ENCODE results near the gene CKAP4. TPM values are rescaled to one million over a fixed set of nuclear protein-coding genes. Genes with fewer than 3 reads are reported as not detected.
A peak's percentile ranks its signal among the peaks of the same experiment; 100 is the strongest.

The CKAP4 gene
- polyA plus RNA-seq, 2 of the 4 experiments (the other 2 are of a cell fraction) = 70.4 to 108 TPM

DNA sequence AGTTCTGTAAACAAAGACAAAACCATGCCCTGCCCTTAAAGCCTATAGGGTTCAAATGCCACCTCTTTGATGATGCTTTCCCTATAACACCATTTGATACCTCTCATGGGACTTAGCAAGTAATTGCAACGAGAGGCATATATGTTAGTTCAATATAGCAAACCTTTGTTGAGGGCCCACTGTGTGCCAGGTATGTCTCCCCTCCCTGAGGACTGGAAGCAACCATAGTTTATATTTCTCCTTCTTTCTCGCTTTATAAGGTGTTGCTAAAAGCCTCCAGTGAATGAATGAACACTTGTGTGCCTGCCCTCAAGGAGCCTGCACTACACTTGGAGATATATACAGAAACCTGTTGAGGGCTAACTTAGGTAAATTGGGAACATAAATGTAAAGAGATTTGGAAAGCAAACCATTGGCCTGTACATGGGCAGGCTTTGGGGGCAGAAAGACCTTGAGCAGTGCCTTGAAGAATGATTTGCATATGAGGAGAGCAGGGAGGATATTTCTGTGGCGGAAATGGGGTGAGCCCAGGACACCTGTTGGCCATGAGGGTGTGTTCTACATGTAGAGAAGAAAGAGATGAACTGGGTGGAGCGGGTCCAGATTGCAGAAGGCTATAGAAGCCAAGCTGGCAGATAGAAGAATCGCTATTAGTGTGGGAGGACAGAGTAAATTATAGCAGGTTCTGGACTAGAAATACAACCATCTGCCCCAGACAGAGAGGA, 1.8 kb upstream of the CKAP4 start (continued):
- no peak for TF ChIP-seq FOSB (CRISPR knock-in tag; IDR thresholded peaks at IDR 0.05)
- TF ChIP-seq KDM1A (IDR thresholded peaks at IDR 0.05; ENCODE audit: low read depth) = no peak
- TF ChIP-seq ZC3H11A (IDR thresholded peaks at IDR 0.05) = no peak

DNA sequence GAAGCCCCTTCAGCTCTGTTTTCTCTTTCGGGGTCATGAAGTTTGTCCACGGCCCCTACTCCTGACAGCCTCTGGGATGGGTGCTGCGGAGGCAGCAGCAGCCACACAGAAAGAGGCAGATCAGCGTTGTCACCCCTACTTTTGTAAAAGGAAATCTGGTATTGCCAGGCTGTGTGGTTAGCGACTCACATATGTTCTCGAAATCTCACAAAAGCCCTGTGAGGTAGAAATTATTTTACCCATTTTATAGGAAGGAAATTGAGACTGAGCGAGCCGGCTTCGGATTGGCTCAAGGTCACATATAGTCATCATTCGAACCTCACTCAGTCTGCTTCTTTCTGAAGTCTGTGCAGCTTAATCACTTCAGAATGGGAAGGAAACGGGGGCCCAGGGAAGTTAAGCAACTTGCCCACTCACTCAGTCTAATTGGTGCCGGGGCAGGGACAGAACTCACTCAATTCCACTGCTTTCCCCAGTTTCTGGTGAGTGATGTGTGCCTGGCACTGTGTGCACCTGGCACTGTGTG, 1.1 kb upstream of the CKAP4 start:
- ChIA-PET CTCF (interaction anchor here (0.7 kb wide), 1 partner anchor 109 kb away, joined by 3 read pairs; the partner anchor contains the start of gene POLR3B), POLR2A (interaction anchor here (1.7 to 3.2 kb wide), 3 partner anchors 52 to 109 kb away, joined by 4 to 13 read pairs (median 12); partner anchors contain the start of gene POLR3B)
- H3K4me2 ChIP-seq = peak overlapping the region; percentile 78
- TF ChIP-seq, protein P1, sequence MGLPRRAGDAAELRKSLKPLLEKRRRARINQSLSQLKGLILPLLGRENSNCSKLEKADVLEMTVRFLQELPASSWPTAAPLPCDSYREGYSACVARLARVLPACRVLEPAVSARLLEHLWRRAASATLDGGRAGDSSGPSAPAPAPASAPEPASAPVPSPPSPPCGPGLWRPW (IDR thresholded peaks at IDR 0.05) = no peak
- DNase-seq (ENCODE audit: low read depth in 1 of 2, low spot score in 1 of 2) = no peak
- H3K9me3 ChIP-seq = no peaks in the 10 kb centered on the region
- 78% methylated on average over 12 of the region's 12 CpGs for WGBS (ENCODE audit: missing lambda C conversion rate)
- H3K27ac ChIP-seq = peak overlapping the region; percentile 95 to 97; a peak in 5 of 6 replicates
- H3K4me3 ChIP-seq = peak overlapping the region; percentile 98
- FAIRE-seq = no peak
- H3K4me1 ChIP-seq = peaks cover 29% of the 10 kb centered on the region
- peak in 1 of 2 experiments; percentile 3; a peak in 3 of 6 replicates for ATAC-seq

DNA sequence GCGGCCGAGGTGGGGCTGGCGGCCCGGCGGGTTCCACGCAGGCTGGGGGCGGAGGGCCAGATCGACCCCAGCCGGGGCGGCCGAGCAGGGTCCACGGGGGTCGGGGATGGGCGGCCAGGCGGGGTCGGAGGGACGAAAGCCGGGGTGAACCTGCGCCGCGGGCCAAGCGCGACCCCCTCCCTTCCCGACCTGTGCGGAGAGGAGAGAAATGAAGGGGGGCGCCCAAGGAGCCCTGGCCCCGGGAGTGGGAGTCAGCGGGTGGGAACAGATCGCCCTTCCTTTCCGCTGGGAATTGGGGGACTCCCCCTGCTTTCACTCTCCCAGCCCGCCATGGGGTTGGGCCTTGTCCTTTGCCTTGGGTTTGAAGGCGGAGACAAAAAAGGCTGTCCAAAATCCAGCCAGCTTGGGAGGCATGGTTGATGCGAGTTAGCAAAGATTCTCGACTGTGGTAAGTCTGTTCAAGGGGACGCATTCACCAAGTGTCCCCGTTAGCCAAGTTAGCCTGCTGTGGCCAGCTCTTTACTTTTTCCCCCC, 559 bp upstream of the CKAP4 start:
- peak overlapping the region; percentile 78 for H3K4me2 ChIP-seq
- FAIRE-seq (no peak), ATAC-seq (peak; percentile 57 to 60), DNase-seq (ENCODE audit: low read depth in 1 of 2, low spot score in 1 of 2) (peak; percentile 65 to 67)
- H3K4me3 ChIP-seq = peak overlapping the region; percentile 98
- H3K27ac ChIP-seq = peak overlapping the region; percentile 95 to 97
- POLR2A ChIA-PET = interaction anchor here (0.5 to 3.2 kb wide), 5 partner anchors 11 to 892 kb away, joined by 3 to 17 read pairs (median 12); partner anchors contain the start of gene POLR3B
- CTCF ChIA-PET = interaction anchor here (0.7 kb wide), 1 partner anchor 109 kb away, joined by 3 read pairs; the partner anchor contains the start of gene POLR3B
- 10% methylated on average over 18 of the region's 36 CpGs for WGBS (ENCODE audit: missing lambda C conversion rate)
- TF ChIP-seq, protein P2, sequence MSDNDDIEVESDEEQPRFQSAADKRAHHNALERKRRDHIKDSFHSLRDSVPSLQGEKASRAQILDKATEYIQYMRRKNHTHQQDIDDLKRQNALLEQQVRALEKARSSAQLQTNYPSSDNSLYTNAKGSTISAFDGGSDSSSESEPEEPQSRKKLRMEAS (IDR thresholded peaks at IDR 0.05) = 0 out of 2 replicates have a peak, but pooled peaks have one; percentile 27
- peak; percentile 50 for TF ChIP-seq PHF8 (IDR thresholded peaks at IDR 0.05; ENCODE audit: borderline replicate concordance, low read depth)
- 0 out of 2 replicates have a peak, but pooled peaks have one; percentile 30 for TF ChIP-seq TP53 (CRISPR knock-in tag; IDR thresholded peaks at IDR 0.05)
- TF ChIP-seq POLR2A (IDR thresholded peaks at IDR 0.05; ENCODE audit: low read length) = no peak
- TF ChIP-seq JUN (IDR thresholded peaks at IDR 0.05) = 0 out of 5 replicates have a peak, but pooled peaks of 1 of the 2 experiments have one; percentile 3
- peaks cover 29% of the 10 kb centered on the region for H3K4me1 ChIP-seq
- no peaks in the 10 kb centered on the region for H3K9me3 ChIP-seq

DNA sequence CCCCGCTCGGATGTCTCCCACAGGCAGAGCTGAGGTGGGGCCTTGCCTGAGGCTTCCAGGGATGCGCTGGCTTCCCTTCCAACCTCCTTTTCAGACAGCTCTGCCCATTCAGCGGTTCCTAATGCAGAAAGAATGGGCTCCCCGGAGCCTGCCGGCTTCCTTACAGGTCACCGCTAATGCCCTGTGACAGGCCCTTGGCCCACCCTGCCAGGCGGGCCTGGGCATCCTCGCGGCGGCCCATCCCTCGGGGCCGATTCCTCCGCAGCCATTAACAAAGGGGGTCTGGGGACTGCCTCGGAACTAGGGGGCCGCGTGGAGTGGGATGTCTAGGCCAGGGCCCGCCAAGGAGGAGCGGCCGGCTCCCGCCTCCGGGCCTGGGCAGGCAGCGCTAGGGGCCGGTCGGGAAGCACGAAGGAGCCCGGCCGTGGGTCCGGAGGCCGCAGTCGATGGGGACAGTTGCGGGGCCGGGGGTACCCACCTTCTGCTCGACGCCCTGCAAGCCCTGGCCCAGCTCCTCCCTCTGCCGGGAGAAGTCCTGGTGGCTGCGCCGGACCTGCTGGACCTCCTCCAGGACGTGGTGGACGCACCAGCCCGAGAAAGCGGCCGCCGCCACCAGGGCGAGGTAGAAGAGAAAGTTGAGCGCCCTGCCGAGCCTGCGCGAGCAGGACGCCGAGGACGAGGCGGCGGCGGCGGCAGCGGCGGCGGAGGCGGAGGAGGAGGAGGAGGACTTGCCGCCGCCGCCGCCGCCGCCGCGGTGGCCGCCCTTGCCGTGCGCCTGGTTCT, 738 bp downstream of the CKAP4 start:
- FAIRE-seq (no peak), ATAC-seq (peak; percentile 61), DNase-seq (ENCODE audit: low read depth in 1 of 2, low spot score in 1 of 2) (peak; percentile 54 to 67)
- H3K4me1 ChIP-seq = peaks cover 29% of the 10 kb centered on the region
- CTCF ChIA-PET = interaction anchor here (0.8 to 1.7 kb wide), 10 partner anchors 10 to 111 kb away, joined by 3 to 8 read pairs (median 4); partner anchors contain the start of genes POLR3B and TCP11L2
- peak overlapping the region; percentile 98 for H3K4me3 ChIP-seq
- peak overlapping the region; percentile 78 for H3K4me2 ChIP-seq
- POLR2A ChIA-PET = interaction anchor here (0.7 to 3.2 kb wide), 7 partner anchors 9 to 827 kb away, joined by 3 to 13 read pairs (median 3); partner anchors contain the start of gene POLR3B
- WGBS (ENCODE audit: missing lambda C conversion rate) = 2% methylated on average over 29 of the region's 71 CpGs
- TF ChIP-seq POLR2A (IDR thresholded peaks at IDR 0.05; ENCODE audit: low read length) (peak; percentile 21; the same call in 1 of the 2 replicates), RNF2 (IDR thresholded peaks at IDR 0.05; ENCODE audit: borderline replicate concordance, low read depth) (no peak; the same call in 1 of the 2 replicates), CEBPB (IDR thresholded peaks at IDR 0.05) (no peak), BHLHE40 (IDR thresholded peaks at IDR 0.05; ENCODE audit: low read depth, low read length) (no peak), PHF8 (IDR thresholded peaks at IDR 0.05; ENCODE audit: borderline replicate concordance, low read depth) (peak; percentile 69)
- TF ChIP-seq, protein P3, sequence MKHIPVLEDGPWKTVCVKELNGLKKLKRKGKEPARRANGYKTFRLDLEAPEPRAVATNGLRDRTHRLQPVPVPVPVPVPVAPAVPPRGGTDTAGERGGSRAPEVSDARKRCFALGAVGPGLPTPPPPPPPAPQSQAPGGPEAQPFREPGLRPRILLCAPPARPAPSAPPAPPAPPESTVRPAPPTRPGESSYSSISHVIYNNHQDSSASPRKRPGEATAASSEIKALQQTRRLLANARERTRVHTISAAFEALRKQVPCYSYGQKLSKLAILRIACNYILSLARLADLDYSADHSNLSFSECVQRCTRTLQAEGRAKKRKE (CRISPR knock-in tag; IDR thresholded peaks at IDR 0.05; ENCODE audit: low read depth) = no peak
- TF ChIP-seq, protein P4, sequence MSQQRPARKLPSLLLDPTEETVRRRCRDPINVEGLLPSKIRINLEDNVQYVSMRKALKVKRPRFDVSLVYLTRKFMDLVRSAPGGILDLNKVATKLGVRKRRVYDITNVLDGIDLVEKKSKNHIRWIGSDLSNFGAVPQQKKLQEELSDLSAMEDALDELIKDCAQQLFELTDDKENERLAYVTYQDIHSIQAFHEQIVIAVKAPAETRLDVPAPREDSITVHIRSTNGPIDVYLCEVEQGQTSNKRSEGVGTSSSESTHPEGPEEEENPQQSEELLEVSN (IDR thresholded peaks at IDR 0.05; ENCODE audit: borderline replicate concordance, low read depth) = peak; percentile 48; the same call in 1 of the 2 replicates
- TF ChIP-seq, protein P2 (IDR thresholded peaks at IDR 0.05) = peak; percentile 54
- peak overlapping the region; percentile 95 to 97 for H3K27ac ChIP-seq
- no peaks in the 10 kb centered on the region for H3K9me3 ChIP-seq
